Measurements from ENCODE around the gene MARK2.

The MARK2 gene

DNA sequence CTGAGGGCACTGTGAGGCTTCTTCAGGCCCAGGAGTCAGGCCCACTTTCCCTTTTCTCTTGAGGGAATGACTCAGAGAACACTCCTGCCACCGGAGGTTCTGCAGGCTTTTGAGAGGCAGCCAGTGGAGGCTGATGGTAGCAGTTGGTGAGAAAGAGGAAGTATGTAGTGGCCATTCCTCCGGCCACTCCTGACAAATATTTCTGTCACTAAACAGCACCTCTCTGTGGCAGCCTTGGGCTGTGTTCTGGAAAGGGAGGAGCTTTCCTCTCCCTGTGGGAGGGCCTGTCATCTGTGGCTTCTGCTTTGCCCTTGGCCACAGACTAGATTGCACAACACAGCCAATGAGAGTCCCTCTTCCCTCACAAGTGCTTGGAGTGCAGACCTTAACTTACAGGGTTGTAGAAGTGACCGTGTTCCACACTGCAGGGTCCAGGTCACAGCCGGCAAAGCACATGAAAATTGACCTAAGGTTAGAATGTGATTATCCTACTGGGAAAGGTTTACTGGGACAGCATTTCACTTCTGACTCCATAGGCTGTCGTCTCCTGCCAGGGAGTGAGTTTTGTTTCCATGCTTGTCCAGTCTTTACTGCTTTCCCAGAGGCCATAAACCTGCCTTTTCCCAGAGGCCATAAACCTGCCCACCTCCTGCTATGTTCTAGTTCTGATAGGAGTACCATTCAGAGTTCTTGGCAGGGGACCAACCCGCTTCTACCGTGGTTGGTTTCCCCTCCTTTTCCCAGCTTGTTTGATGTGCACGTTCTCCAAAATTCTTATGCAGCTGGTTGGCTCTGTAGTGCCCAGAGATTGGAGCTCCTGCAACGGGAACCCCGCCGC, 33.3 kb downstream of the MARK2 start:
- Histone ChIP-seq H3K4me3 (ENCODE audit: low read length) (no peak overlapping the region), H3K9me3 (ENCODE audit: insufficient read depth, low read depth, low read length) (no peaks in the 10 kb centered on the region), H3K4me1 (ENCODE audit: insufficient read depth, low read length) (peaks cover 18% of the 10 kb centered on the region), H3K36me3 (ENCODE audit: insufficient read depth, low read length) (peaks cover 5% of the 10 kb centered on the region; the same call in 1 of the 2 replicates), H3K27ac (ENCODE audit: low read depth, low read length) (no peak overlapping the region), H3K27me3 (ENCODE audit: insufficient read depth, low read length) (no peaks in the 10 kb centered on the region), H3K9ac (ENCODE audit: low read depth, low read length) (no peak overlapping the region)
- 43% methylated on average over 7 of the region's 11 CpGs for WGBS

DNA sequence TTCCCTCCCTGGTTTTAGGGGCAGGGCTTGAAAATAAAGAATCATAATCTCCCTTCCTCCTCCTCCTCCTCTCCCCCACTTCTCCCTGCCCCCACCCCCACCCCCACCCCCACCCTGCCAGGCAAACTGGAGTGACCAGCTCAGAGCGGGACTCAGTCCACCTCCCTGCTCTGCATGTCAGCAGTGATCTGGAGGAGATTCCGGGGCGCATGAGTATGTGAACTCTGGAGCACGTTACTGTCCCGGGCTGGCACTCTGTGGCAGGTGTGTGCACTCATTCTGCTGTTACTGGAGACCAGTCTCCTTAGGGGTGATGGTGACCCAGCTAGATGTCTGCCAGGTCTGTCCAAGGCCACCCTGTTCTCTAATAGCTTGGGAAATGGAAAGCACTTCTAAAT, 33.9 kb downstream of the MARK2 start:
- Histone ChIP-seq H3K4me1 (ENCODE audit: insufficient read depth, low read length) (peaks cover 13% of the 10 kb centered on the region), H3K9ac (ENCODE audit: low read depth, low read length) (no peak overlapping the region)
- WGBS, result 86% methylated on average over 5 of the region's 5 CpGs

GRCh38 chr11:63873311-63873710, 34.4 kb downstream of the MARK2 start:
- H3K4me3 ChIP-seq (ENCODE audit: low read length), result no peak overlapping the region
- no peak overlapping the region for H3K9ac ChIP-seq (ENCODE audit: low read depth, low read length)
- no peaks in the 10 kb centered on the region for H3K9me3 ChIP-seq (ENCODE audit: insufficient read depth, low read depth, low read length)
- no peaks in the 10 kb centered on the region for H3K27me3 ChIP-seq (ENCODE audit: insufficient read depth, low read length)
- WGBS, result 96% methylated on average over 5 of the region's 5 CpGs
- H3K27ac ChIP-seq (ENCODE audit: low read depth, low read length), result no peak overlapping the region
- peaks cover 5% of the 10 kb centered on the region; the same call in 1 of the 2 replicates for H3K36me3 ChIP-seq (ENCODE audit: insufficient read depth, low read length)
- peaks cover 13% of the 10 kb centered on the region for H3K4me1 ChIP-seq (ENCODE audit: insufficient read depth, low read length)

More for the DNA sequence above, 33.9 kb downstream of the MARK2 start:
- Histone ChIP-seq H3K9me3 (ENCODE audit: insufficient read depth, low read depth, low read length) (no peaks in the 10 kb centered on the region), H3K36me3 (ENCODE audit: insufficient read depth, low read length) (peaks cover 5% of the 10 kb centered on the region; the same call in 1 of the 2 replicates), H3K4me3 (ENCODE audit: low read length) (no peak overlapping the region), H3K27me3 (ENCODE audit: insufficient read depth, low read length) (no peaks in the 10 kb centered on the region), H3K27ac (ENCODE audit: low read depth, low read length) (no peak overlapping the region)

DNA sequence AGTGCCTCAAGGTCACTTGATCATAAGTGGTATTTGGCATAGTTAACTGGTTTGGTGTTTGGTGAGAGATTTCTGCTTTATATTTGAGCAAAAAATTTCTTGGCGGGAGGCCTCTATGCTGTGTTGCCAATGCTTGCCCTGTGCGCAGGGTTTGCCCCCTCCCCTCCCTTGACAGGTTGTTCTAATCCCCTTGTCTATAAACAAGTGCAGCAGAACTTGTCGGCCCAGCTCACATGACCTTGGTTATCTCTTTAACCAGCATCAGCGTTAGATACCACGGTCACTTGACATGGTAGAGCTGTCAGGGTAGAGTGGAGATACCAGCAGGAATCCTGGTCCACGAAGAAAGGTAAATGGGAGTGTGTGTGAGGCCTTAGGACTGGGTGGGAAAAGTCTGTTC, 35.6 kb downstream of the MARK2 start:
- 93% methylated on average over 6 of the region's 6 CpGs for WGBS
- H3K4me3 ChIP-seq (ENCODE audit: low read length), result no peak overlapping the region
- H3K9ac ChIP-seq (ENCODE audit: low read depth, low read length), result no peak overlapping the region
- H3K9me3 ChIP-seq (ENCODE audit: insufficient read depth, low read depth, low read length), result no peaks in the 10 kb centered on the region
- H3K4me1 ChIP-seq (ENCODE audit: insufficient read depth, low read length), result peaks cover 13% of the 10 kb centered on the region
- H3K27ac ChIP-seq (ENCODE audit: low read depth, low read length), result no peak overlapping the region
- no peaks in the 10 kb centered on the region for H3K27me3 ChIP-seq (ENCODE audit: insufficient read depth, low read length)
- H3K36me3 ChIP-seq (ENCODE audit: insufficient read depth, low read length), result peaks cover 5% of the 10 kb centered on the region; the same call in 1 of the 2 replicates

GRCh38 chr11:63875506-63876065, 36.7 kb downstream of the MARK2 start:
- H3K9ac ChIP-seq (ENCODE audit: low read depth, low read length), result no peak overlapping the region
- H3K27me3 ChIP-seq (ENCODE audit: insufficient read depth, low read length), result no peaks in the 10 kb centered on the region
- H3K4me3 ChIP-seq (ENCODE audit: low read length), result no peak overlapping the region
- no peaks in the 10 kb centered on the region for H3K9me3 ChIP-seq (ENCODE audit: insufficient read depth, low read depth, low read length)
- peaks cover 24% of the 10 kb centered on the region for H3K4me1 ChIP-seq (ENCODE audit: insufficient read depth, low read length)
- 98% methylated on average over 8 of the region's 8 CpGs for WGBS
- no peak overlapping the region for H3K27ac ChIP-seq (ENCODE audit: low read depth, low read length)
- peaks cover 5% of the 10 kb centered on the region; the same call in 1 of the 2 replicates for H3K36me3 ChIP-seq (ENCODE audit: insufficient read depth, low read length)

DNA sequence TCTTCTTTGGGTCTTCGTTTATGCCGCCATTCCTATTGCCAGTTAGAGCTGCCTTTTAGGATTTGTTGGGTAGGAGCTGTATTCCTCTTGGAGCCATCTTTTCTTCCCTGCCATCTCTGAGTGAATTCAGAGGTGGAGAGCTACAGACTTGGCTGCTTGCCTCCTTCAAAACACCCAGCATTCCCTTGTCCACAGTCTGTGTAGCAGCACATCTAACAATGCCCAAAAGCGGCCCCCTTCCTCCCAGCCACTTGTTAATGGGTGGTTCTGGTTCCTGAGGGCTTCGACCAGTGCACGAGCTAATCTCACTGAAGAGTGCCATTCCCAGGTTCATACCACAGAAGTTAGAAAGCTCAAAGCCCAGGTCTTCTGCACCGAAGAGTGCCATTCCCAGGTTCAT, 37.7 kb downstream of the MARK2 start:
- 96% methylated on average over 6 of the region's 6 CpGs for WGBS
- no peak overlapping the region for H3K9ac ChIP-seq (ENCODE audit: low read depth, low read length)
- peaks cover 5% of the 10 kb centered on the region; the same call in 1 of the 2 replicates for H3K36me3 ChIP-seq (ENCODE audit: insufficient read depth, low read length)
- no peak overlapping the region for H3K4me3 ChIP-seq (ENCODE audit: low read length)
- H3K9me3 ChIP-seq (ENCODE audit: insufficient read depth, low read depth, low read length), result no peaks in the 10 kb centered on the region
- no peaks in the 10 kb centered on the region for H3K27me3 ChIP-seq (ENCODE audit: insufficient read depth, low read length)
- peaks cover 25% of the 10 kb centered on the region for H3K4me1 ChIP-seq (ENCODE audit: insufficient read depth, low read length)
- H3K27ac ChIP-seq (ENCODE audit: low read depth, low read length), result no peak overlapping the region

GRCh38 chr11:63877658-63878241, 38.8 kb downstream of the MARK2 start:
- WGBS, result 91% methylated on average over 6 of the region's 6 CpGs
- Histone ChIP-seq H3K4me1 (ENCODE audit: insufficient read depth, low read length) (peaks cover 20% of the 10 kb centered on the region), H3K4me3 (ENCODE audit: low read length) (no peak overlapping the region), H3K27me3 (ENCODE audit: insufficient read depth, low read length) (no peaks in the 10 kb centered on the region), H3K36me3 (ENCODE audit: insufficient read depth, low read length) (peaks cover 5% of the 10 kb centered on the region; the same call in 1 of the 2 replicates), H3K9me3 (ENCODE audit: insufficient read depth, low read depth, low read length) (no peaks in the 10 kb centered on the region), H3K27ac (ENCODE audit: low read depth, low read length) (no peak overlapping the region), H3K9ac (ENCODE audit: low read depth, low read length) (no peak overlapping the region)

GRCh38 chr11:63879598-63880402, 40.9 kb downstream of the MARK2 start:
- Histone ChIP-seq H3K4me3 (ENCODE audit: low read length) (no peak overlapping the region), H3K36me3 (ENCODE audit: insufficient read depth, low read length) (peaks cover 5% of the 10 kb centered on the region; the same call in 1 of the 2 replicates), H3K27ac (ENCODE audit: low read depth, low read length) (peak overlapping the region; percentile 7; the same call in 1 of the 2 replicates), H3K4me1 (ENCODE audit: insufficient read depth, low read length) (peaks cover 21% of the 10 kb centered on the region), H3K9me3 (ENCODE audit: insufficient read depth, low read depth, low read length) (no peaks in the 10 kb centered on the region), H3K9ac (ENCODE audit: low read depth, low read length) (no peak overlapping the region), H3K27me3 (ENCODE audit: insufficient read depth, low read length) (no peaks in the 10 kb centered on the region)
- 30% methylated on average over 2 of the region's 2 CpGs for WGBS

DNA sequence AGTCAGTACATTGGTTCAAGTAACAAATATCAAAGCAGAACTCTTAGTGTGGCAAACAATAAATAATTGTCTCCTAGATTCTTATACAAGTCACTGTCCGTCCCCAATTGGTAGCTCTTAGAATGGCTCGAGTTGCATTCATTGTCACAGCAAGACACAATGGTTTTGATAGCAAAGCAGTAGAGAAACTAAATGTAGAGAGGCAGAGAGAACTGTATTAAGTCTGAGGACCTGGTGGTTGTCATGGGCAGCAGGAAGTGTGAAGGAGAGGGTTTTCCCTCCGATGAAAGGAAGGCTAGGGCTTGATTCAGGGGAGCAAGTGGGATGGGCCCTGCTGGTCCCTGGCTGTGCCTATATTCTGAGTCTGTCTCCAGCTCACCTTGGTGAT, 41.5 kb downstream of the MARK2 start:
- Histone ChIP-seq H3K27ac (ENCODE audit: low read depth, low read length) (no peak overlapping the region; the same call in 1 of the 2 replicates), H3K27me3 (ENCODE audit: insufficient read depth, low read length) (no peaks in the 10 kb centered on the region), H3K36me3 (ENCODE audit: insufficient read depth, low read length) (peaks cover 5% of the 10 kb centered on the region; the same call in 1 of the 2 replicates), H3K4me1 (ENCODE audit: insufficient read depth, low read length) (peaks cover 21% of the 10 kb centered on the region), H3K4me3 (ENCODE audit: low read length) (no peak overlapping the region), H3K9ac (ENCODE audit: low read depth, low read length) (no peak overlapping the region), H3K9me3 (ENCODE audit: insufficient read depth, low read depth, low read length) (no peaks in the 10 kb centered on the region)
- WGBS, result 41% methylated on average over 3 of the region's 3 CpGs

DNA sequence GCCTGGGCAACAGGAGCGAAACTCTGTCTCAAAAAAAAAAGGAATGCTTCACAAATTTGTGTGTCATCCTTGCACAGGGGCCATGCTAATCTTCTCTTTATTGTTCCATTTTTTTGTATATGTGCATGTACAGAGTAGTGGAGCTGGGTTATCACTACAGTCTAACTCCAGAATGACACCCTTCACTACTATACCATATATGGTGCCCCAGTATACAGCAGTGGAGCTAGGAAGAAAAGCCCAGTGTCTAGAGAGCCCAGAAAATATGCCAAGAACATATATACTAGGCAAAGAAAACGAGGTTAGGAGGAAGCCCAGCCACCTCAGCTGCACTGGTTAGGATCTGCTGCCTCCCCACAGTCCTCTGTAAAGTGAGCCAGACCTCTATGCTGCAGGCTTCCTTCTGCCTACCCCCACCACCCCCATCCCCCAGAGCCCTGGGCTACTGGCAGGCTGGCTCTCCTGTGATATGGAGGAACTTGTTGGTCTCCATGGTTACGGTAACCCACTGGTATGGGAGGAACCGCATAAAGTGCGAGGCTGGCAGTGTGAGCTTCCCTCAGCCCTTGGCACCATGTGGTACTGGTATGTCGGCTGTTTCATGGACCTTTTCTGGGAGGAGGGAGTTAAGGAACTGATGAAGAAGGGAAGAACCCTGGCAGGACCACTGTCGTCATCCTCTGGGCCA, 43.8 kb downstream of the MARK2 start:
- WGBS, result 64% methylated on average over 7 of the region's 7 CpGs
- H3K4me3 ChIP-seq (ENCODE audit: low read length), result no peak overlapping the region

More for the DNA sequence above, 43.8 kb downstream of the MARK2 start:
- no peaks in the 10 kb centered on the region for H3K27me3 ChIP-seq (ENCODE audit: insufficient read depth, low read length)
- H3K9ac ChIP-seq (ENCODE audit: low read depth, low read length), result no peak overlapping the region
- H3K27ac ChIP-seq (ENCODE audit: low read depth, low read length), result peak overlapping the region; percentile 23
- H3K36me3 ChIP-seq (ENCODE audit: insufficient read depth, low read length), result no peaks in the 10 kb centered on the region
- no peaks in the 10 kb centered on the region for H3K9me3 ChIP-seq (ENCODE audit: insufficient read depth, low read depth, low read length)
- peaks cover 26% of the 10 kb centered on the region for H3K4me1 ChIP-seq (ENCODE audit: insufficient read depth, low read length)
